ENCODE measurements around the gene COL5A1.

COL5A1 gene

DNA sequence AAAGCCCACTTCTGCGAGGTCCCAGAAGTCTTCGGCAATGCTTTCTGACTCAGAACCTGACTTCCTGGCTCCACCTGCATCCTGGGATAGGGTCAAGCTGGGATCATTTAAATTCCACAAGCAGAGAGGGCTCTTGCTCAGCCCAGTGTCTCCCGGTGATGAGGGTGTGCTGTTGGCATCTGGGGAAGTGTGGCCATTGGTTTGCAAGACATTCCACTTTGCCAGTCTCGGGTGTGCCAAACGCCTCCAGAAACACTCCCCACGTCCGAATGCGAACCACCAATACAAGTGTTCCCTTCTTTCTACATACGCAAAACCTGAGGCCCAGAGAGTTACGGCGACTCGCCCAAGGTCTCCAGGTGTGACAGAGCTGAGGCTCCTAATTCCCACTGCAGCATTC is 195.9 kb downstream of the COL5A1 start:
- TF ChIP-seq RAD21 (IDR thresholded peaks at IDR 0.05; ENCODE audit: low read depth) (no peak), CEBPB (IDR thresholded peaks at IDR 0.05) (no peak), EP300 (IDR thresholded peaks at IDR 0.05; ENCODE audit: borderline replicate concordance) (no peak), TAF1 (IDR thresholded peaks at IDR 0.05; ENCODE audit: low read depth) (no peak), NFIC (IDR thresholded peaks at IDR 0.05) (no peak), YY1 (IDR thresholded peaks at IDR 0.05; ENCODE audit: low read depth) (no peak), CREB1 (IDR thresholded peaks at IDR 0.05; ENCODE audit: low read depth) (no peak), TEAD4 (IDR thresholded peaks at IDR 0.05) (no peak), ZBTB7A (IDR thresholded peaks at IDR 0.05; ENCODE audit: low read depth) (no peak), EGR1 (IDR thresholded peaks at IDR 0.05) (no peak), TCF12 (IDR thresholded peaks at IDR 0.05; ENCODE audit: low read depth) (no peak), FOXM1 (IDR thresholded peaks at IDR 0.05; ENCODE audit: borderline replicate concordance, low read depth) (no peak)
- TF ChIP-seq, protein P1, sequence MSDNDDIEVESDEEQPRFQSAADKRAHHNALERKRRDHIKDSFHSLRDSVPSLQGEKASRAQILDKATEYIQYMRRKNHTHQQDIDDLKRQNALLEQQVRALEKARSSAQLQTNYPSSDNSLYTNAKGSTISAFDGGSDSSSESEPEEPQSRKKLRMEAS (IDR thresholded peaks at IDR 0.05), result no peak
- TF ChIP-seq, protein P2, sequence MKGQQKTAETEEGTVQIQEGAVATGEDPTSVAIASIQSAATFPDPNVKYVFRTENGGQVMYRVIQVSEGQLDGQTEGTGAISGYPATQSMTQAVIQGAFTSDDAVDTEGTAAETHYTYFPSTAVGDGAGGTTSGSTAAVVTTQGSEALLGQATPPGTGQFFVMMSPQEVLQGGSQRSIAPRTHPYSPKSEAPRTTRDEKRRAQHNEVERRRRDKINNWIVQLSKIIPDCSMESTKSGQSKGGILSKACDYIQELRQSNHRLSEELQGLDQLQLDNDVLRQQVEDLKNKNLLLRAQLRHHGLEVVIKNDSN (IDR thresholded peaks at IDR 0.05), result no peak
- TF ChIP-seq, protein P3, sequence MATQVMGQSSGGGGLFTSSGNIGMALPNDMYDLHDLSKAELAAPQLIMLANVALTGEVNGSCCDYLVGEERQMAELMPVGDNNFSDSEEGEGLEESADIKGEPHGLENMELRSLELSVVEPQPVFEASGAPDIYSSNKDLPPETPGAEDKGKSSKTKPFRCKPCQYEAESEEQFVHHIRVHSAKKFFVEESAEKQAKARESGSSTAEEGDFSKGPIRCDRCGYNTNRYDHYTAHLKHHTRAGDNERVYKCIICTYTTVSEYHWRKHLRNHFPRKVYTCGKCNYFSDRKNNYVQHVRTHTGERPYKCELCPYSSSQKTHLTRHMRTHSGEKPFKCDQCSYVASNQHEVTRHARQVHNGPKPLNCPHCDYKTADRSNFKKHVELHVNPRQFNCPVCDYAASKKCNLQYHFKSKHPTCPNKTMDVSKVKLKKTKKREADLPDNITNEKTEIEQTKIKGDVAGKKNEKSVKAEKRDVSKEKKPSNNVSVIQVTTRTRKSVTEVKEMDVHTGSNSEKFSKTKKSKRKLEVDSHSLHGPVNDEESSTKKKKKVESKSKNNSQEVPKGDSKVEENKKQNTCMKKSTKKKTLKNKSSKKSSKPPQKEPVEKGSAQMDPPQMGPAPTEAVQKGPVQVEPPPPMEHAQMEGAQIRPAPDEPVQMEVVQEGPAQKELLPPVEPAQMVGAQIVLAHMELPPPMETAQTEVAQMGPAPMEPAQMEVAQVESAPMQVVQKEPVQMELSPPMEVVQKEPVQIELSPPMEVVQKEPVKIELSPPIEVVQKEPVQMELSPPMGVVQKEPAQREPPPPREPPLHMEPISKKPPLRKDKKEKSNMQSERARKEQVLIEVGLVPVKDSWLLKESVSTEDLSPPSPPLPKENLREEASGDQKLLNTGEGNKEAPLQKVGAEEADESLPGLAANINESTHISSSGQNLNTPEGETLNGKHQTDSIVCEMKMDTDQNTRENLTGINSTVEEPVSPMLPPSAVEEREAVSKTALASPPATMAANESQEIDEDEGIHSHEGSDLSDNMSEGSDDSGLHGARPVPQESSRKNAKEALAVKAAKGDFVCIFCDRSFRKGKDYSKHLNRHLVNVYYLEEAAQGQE (IDR thresholded peaks at IDR 0.05; ENCODE audit: low read depth), result no peak

DNA sequence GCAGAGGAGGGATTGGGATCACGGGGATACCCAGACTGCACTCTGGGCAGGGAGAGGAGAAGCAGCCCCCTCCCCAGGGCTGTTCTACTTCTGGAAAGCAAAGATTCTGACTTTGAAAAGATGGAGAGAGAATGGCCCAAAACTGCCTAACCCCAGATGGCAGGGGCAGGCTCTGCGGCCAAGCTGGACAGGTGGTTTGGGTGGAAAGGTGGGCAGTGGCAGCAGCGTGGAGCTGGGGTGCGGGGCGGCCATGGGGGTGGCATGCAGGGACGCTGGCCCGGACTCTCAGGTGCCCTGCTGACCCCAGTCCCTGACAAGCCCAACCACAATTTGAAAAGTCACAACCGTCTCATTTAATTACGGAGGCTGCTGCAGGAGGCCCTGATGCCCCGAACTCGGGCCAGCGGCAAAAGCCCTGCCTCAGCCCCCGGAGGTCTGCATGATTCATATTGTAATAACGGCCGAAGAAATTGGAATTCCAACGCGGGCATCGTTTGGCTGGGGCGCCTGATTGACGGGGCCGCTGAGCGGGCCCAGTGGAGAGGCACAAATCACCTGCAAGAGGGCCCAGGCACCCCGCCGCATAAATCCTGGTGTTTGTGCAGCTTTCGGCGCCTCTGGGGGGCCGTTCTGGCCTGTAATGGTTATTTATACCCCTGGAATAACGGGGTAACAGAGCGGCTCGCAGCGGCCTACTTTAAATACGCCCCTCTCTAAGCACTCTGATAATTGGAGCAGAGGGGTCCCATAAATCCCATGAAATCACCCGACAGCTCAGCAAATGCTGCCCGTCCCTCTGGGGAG is 197.2 kb downstream of the COL5A1 start:
- TF ChIP-seq YY1 (IDR thresholded peaks at IDR 0.05; ENCODE audit: low read depth) (no peak), CEBPB (IDR thresholded peaks at IDR 0.05) (no peak), CREB1 (IDR thresholded peaks at IDR 0.05; ENCODE audit: low read depth) (no peak), EGR1 (IDR thresholded peaks at IDR 0.05) (no peak), EP300 (IDR thresholded peaks at IDR 0.05; ENCODE audit: borderline replicate concordance) (no peak), TEAD4 (IDR thresholded peaks at IDR 0.05) (no peak), RAD21 (IDR thresholded peaks at IDR 0.05; ENCODE audit: low read depth) (no peak), TCF12 (IDR thresholded peaks at IDR 0.05; ENCODE audit: low read depth) (no peak)
- TF ChIP-seq, protein P2 (IDR thresholded peaks at IDR 0.05), result no peak
- TF ChIP-seq, protein P1 (IDR thresholded peaks at IDR 0.05), result no peak
- TF ChIP-seq, protein P3 (IDR thresholded peaks at IDR 0.05; ENCODE audit: low read depth), result no peak

DNA sequence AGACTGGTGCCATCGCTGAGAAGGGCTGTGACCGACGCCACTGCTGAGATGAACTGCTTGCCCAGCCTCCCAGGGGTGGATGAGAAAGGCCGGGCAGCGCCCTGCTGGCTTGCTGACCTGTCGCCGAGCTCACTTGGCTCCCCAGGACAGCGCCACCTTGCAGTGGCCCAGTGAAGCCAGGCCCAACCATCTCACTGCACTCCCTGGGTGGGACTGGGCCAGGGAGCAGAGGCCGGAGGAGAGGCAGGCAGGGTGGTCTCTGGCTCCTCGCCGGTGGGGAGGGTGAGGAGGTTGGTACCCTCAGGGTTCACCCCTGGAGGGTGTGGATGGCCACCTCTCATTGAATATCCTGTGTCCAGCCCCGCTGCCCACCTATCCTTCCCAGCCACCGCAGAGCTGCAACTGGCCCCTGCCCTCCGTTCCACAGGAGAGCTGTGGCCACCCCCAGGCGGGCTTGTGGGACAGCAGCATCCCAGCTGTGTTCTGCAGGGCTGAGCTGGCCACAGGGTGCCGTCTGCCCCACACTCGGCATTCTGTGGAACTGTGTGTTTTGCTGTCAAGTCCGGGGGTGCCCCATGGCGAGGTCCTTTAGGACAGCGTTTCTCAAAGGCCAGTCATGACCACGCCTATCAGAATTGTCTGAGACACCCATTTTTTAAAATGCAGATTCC is 198.0 kb downstream of the COL5A1 start:
- TF ChIP-seq TEAD4 (IDR thresholded peaks at IDR 0.05), result no peak
- TF ChIP-seq, protein P3 (IDR thresholded peaks at IDR 0.05; ENCODE audit: low read depth), result no peak
- TF ChIP-seq FOXM1 (IDR thresholded peaks at IDR 0.05; ENCODE audit: borderline replicate concordance, low read depth), result no peak
- no peak for TF ChIP-seq NFIC (IDR thresholded peaks at IDR 0.05)
- no peak for TF ChIP-seq EGR1 (IDR thresholded peaks at IDR 0.05)
- no peak for TF ChIP-seq EP300 (IDR thresholded peaks at IDR 0.05; ENCODE audit: borderline replicate concordance)
- TF ChIP-seq CEBPB (IDR thresholded peaks at IDR 0.05), result no peak

DNA sequence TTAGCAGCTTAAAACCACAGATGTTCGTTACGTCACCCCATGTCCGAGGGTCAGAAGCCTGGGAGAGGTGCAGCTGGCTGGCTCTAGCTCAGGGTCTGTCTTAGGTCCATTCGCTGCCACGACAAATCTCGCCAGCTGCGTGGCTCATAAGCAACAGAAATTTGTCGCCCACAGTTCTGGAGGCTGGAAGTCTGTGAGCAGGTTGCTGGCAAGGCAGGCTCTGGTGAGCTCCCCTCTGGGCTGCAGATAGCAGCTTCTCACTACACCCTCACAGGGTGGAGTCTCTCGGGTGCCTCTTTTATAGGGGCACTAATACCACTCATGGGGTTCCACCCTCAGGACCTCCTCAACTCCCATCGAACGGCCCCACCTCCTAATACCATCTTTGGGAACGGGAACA is 198.9 kb downstream of the COL5A1 start:
- TF ChIP-seq TAF1 (IDR thresholded peaks at IDR 0.05; ENCODE audit: low read depth) (no peak), ZBTB7A (IDR thresholded peaks at IDR 0.05; ENCODE audit: low read depth) (no peak), TEAD4 (IDR thresholded peaks at IDR 0.05) (no peak), CEBPB (IDR thresholded peaks at IDR 0.05) (no peak), TCF12 (IDR thresholded peaks at IDR 0.05; ENCODE audit: low read depth) (no peak), EGR1 (IDR thresholded peaks at IDR 0.05) (no peak), YY1 (IDR thresholded peaks at IDR 0.05; ENCODE audit: low read depth) (no peak), CREB1 (IDR thresholded peaks at IDR 0.05; ENCODE audit: low read depth) (no peak), NFIC (IDR thresholded peaks at IDR 0.05) (no peak), EP300 (IDR thresholded peaks at IDR 0.05; ENCODE audit: borderline replicate concordance) (no peak), FOXM1 (IDR thresholded peaks at IDR 0.05; ENCODE audit: borderline replicate concordance, low read depth) (no peak), RAD21 (IDR thresholded peaks at IDR 0.05; ENCODE audit: low read depth) (no peak)
- TF ChIP-seq, protein P3 (IDR thresholded peaks at IDR 0.05; ENCODE audit: low read depth), result no peak
- TF ChIP-seq, protein P1 (IDR thresholded peaks at IDR 0.05), result no peak
- TF ChIP-seq, protein P2 (IDR thresholded peaks at IDR 0.05), result no peak

All from Ishikawa (cell line).